Hypothalamus (tissue), 51 donors: ENCODE results near the gene IL17D.
"Not testable (repeated sequence)": the region's sequence is repeated elsewhere in the genome, so short reads cannot be mapped to it uniquely, and the experiment has no call there.

Experiments used
- DNase-seq, 51 donors: peaks; one replicate each; lab custom pipeline; 2025; lab: John Stamatoyannopoulos, UW

Gene IL17D

DNA sequence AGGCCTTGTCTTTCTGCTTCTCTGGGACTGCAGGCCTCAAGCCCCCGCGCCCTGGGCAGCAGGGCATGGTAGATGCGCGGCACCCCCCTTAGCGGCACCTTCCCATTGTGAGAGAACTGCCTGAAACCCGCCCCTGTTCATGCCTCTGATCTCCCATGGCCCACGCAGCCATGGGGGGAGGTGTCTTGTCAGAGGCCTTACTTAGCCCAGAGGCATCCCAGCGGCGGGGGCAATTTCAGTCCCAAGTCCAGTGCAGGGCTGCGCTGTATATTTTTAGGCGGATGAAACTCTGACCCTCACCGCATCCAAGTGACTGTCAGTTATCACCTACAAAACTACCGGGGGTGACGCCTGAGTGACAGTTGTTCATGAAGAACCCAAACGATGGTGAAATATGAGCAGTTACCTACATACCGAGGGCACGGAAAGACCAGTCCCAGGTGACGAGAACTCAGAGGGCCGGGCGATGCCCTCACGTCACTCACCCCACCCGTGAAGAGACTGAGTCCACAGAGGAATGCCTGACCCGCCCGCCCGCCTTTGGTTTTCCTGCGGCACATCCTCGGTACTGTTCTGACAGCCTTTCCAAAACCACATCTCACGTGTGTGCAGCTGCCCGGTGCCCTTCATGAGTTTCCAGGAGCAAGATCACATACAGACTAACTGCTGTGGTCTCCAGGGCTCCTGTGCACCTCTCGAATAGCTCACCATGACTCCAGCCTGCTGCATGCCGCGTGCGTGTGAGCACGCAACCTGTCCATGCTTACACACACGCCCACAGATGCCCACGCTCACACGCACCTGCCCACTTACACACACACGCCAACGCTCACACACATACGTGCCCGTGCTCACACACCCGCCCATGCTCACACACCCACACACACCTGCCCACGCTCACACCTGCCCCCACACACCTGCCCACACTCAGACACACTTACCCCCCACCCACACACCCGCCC, 14.4 kb downstream of the IL17D start:
- DNase-seq = no peak

GRCh38 chr13:20718958-20719566, 15.6 kb downstream of the IL17D start:
- DNase-seq = no peak

GRCh38 chr13:20719783-20720182, 16.3 kb downstream of the IL17D start:
- no peak for DNase-seq

- no peak for DNase-seq
Observed at GRCh38 chr13:20720499-20720898, 17.0 kb downstream of the IL17D start.

- DNase-seq = no peak
Observed at GRCh38 chr13:20721058-20721453, 17.6 kb downstream of the IL17D start.

- peak in 8 of 51 donors; percentile 23 to 72 (median 44) for DNase-seq
Observed at GRCh38 chr13:20721454-20722357, 18.2 kb downstream of the IL17D start.

GRCh38 chr13:20727856-20728255, 24.4 kb downstream of the IL17D start:
- DNase-seq = no peak

- DNase-seq = no peak
Observed at GRCh38 chr13:20728579-20729311, 25.2 kb downstream of the IL17D start.

- DNase-seq = no peak
Observed at GRCh38 chr13:20729633-20730585, 26.4 kb downstream of the IL17D start.

- DNase-seq = no peak
Observed at GRCh38 chr13:20738616-20739015, 35.1 kb downstream of the IL17D start.

DNA sequence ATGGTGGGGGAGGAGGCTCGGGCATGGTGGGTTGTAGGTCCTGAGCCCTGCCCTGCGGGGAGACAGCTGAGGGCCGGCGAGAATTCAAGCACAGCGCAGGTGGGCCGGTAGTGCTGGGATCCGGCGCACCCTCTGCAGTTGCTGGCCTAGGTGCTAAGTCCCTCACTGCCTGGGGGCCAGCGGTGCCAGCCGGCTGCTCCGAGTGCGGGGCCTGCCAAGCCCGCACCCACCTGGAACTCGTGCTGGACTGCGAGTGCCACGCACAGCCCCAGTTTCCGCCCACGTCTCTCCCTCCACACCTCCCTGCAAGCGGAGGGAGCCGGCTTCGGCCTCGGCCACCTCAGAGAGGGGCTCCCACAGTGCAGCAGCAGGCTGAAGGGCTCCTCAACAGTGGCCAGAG, 36.5 kb downstream of the IL17D start:
- no peak for DNase-seq

GRCh38 chr13:20743830-20744404, 40.4 kb downstream of the IL17D start:
- DNase-seq = not testable (repeated sequence)

DNA sequence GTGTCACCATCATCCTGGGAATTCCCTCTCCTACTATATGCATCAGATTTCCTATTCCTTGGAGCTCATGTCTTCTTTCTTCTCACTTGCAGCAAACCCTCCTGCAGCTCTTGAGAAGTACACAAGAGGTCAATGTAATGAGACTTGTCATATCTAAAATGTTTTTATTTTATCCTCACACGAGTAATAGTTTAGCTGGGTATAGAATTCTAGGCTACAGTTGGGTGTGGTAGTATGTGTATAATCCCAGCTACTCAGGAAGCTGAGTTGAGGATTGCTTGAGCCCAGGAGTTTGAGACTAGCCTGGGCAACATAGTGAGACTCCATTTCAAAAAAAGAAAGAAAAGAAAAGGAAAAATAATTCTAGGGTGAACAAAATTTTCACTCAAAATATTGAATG, 45.9 kb downstream of the IL17D start:
- no peak for DNase-seq

- no peak for DNase-seq
Observed at GRCh38 chr13:20754009-20754408, 50.5 kb downstream of the IL17D start.

DNA sequence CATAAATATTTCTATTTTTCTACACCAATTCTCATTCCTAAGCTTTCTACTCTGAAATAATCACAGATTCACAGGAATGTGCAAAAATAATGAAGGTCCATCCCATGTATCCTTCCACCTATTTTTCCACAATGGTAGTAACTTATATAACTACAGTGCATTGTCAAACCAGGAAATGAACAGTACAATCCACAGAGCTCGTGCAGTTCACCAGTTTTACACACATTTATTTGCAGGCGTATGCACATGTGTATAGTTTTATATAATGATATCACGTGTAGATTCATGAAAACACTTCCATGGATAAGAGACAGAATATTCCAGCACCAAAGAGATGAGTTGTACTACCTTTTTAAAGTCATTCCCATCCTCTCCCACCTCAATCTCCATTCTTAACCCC, 57.4 kb downstream of the IL17D start:
- DNase-seq = no peak

DNA sequence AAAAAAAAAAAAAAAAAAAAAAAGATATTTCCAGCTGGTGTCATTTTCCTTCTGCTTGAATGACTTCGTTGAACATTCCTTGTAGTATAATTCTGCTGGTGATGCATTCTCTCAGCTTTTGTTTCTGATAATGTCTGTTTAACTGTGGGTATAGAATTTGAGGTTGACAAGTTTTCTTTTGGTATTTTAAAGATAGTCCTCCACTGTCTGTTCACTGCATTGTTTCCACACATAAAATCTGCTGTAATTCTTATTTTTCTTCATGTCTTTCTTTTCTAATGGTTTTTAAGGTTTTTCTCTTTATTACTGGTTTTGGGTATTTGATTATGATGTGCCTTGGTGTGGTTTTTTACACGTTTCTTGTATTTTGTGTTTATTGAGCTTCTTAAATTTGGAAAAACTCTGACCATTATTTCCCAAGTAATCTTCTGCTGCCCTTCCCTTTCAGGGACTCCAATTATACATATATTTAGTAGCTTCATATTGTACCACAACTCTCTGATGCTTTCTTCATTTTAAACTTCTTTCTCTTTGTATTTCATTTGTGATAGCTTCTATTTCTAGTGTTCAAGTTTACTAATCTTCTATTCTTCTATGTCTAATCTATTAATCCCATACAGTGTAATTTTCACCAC, 63.9 kb downstream of the IL17D start:
- DNase-seq = no peak

DNA sequence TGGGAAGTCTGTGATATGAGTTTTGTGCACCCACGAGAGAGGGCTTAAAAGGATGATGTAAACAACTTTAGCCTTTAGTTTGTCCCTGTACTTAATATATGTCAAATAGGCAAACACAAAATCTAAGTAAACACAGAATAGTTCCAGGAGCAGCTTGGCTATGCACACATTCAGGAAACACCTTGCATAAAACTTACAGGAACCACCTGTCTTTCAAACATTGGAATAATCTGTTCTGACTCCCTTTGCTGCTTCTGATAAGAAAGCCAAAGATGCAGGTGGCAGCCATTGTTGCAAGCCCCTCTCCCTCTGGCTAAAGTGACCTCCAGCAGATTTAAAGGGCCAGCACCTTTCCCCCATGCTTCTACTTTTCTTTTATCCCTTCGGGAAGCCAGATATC, 65.6 kb downstream of the IL17D start:
- DNase-seq = no peak

GRCh38 chr13:20769834-20770233, 66.3 kb downstream of the IL17D start:
- no peak for DNase-seq
